Heart left ventricle (tissue), 13 donors: Measurements from ENCODE around the gene CD8B2.

Experiments
- CTCF ChIP-seq, 12 donors: fragments of 200-600 bp; sonication (generic) in 4 of 12; IDR thresholded peaks; one replicate each; pipeline versions ENCODE4 v1.5.0 to v1.8.0; 2018 to 2022; ENCODE audit warnings: antibody characterized with exemption in 12 of 12, mild to moderate bottlenecking in 5 of 12
- POLR2A ChIP-seq, 2 donors: fragments of 450-650 bp; IDR thresholded peaks; one replicate each; pipeline ENCODE4 v1.6.1; 2017; ENCODE audit warnings: antibody characterized with exemption in 2 of 2, mild to moderate bottlenecking in 2 of 2, moderate library complexity in 2 of 2
- donor health status: ischemic (EF 13 %, LVEDD 7.1; RV severe dilation, severe dysfunction).
- donor health status: DM: no; HTN: yes; CAD: no.
- donor health status: DM: no; HTN: no; CAD: no.
- donor health status: ischemic (EF 25% LVEDD 6.9; RV normal size, moderate dysfunction).
- donor health status: ischemic (EF 25% LVEDD 5.7; RV mildly dilated, moderate dysfunction).
- donor health status: ischemic (EF 35%, LVEDD 5.7; RV mildly dilated, moderate dysfunction).
- donor health status: nonischemic (EF 11% LVEDD 7.7; RV severe dilation, severe dysfunction).
- donor health status: DM: yes; HTN: yes; CAD: no.
- donor health status: PGD.
- donor health status: ischemic (EF 29% LVEDD 5.4; RV normal size, mild dysfunction).
- donor health status: nonischemic (EF 23%, LVEDD 6.1; RV moderate dilation, normal function).

GRCh38 chr2:106519767-106520166, 32.6 kb downstream of the CD8B2 start:
- no peak for TF ChIP-seq CTCF (IDR thresholded peaks at IDR 0.05)
- no peak for TF ChIP-seq POLR2A (IDR thresholded peaks at IDR 0.05)
